CD14-positive monocyte (primary cell): ENCODE measurements around the gene DNM2. TPM values are rescaled to one million over a fixed set of nuclear protein-coding genes. Genes with fewer than 3 reads are reported as not detected.
A peak's percentile ranks its signal among the peaks of the same experiment; 100 is the strongest.

ENCODE experiments used
- DNase-seq, 3 donors: peaks; one replicate each; pipeline ENCODE4 v3.0.0-alpha.2; 2011 to 2022
- H2AFZ ChIP-seq: 2 replicates; pipeline ENCODE4 v1.6.0; 2012; ENCODE audit warnings: mild to moderate bottlenecking, low read depth, low read length, inconsistent platforms; ENCODE audit not compliant: insufficient read depth, poor library complexity, severe bottlenecking
- H3K27ac ChIP-seq, 2 donors: 1 replicate in 1 of 2; 2 replicates in 1 of 2; pipeline ENCODE4 v1.5.1; 2012 to 2013; ENCODE audit warnings: low read length in 2 of 2, control low read depth in 1 of 2, inconsistent platforms in 1 of 2, low read depth in 1 of 2, mild to moderate bottlenecking in 1 of 2
- H3K27me3 ChIP-seq, 2 donors: one replicate each; pipeline versions ENCODE4 v1.6.0 to v1.6.1; 2011 to 2013; ENCODE audit warnings: low read length in 2 of 2; ENCODE audit not compliant: control insufficient read depth in 2 of 2, insufficient read depth in 2 of 2
- H3K36me3 ChIP-seq, 2 donors: replicated peaks in 1 of 2; 1 replicate in 1 of 2; 2 replicates in 1 of 2; pipeline versions ENCODE4 v1.5.1 to v1.6.1; 2012 to 2013; ENCODE audit warnings: low read length in 2 of 2, control low read depth in 1 of 2, inconsistent platforms in 1 of 2, mild to moderate bottlenecking in 1 of 2; ENCODE audit not compliant: insufficient read depth in 2 of 2, control insufficient read depth in 1 of 2
- H3K4me1 ChIP-seq, 2 donors: 1 replicate in 1 of 2; 2 replicates in 1 of 2; pipeline versions ENCODE4 v1.5.1 to v1.6.1; 2012 to 2013; ENCODE audit warnings: low read length in 2 of 2, control low read depth in 1 of 2, inconsistent platforms in 1 of 2, mild to moderate bottlenecking in 1 of 2, moderate library complexity in 1 of 2; ENCODE audit not compliant: insufficient read depth in 2 of 2, control insufficient read depth in 1 of 2
- H3K4me2 ChIP-seq: replicated peaks from 2 replicates; pipeline ENCODE3; 2012; ENCODE audit warnings: low read length, moderate library complexity, mild to moderate bottlenecking; ENCODE audit not compliant: poor library complexity, severe bottlenecking; ENCODE audit errors: extremely low read depth
- H3K4me3 ChIP-seq, 3 experiments: fragments of 200-600 bp in 1 of 3; sonication (generic) in 1 of 3; replicated peaks in 1 of 3; 1 replicate in 2 of 3; 2 replicates in 1 of 3; pipeline ENCODE4 v1.5.1; 2011 to 2013; ENCODE audit warnings: low read length in 3 of 3, mild to moderate bottlenecking in 3 of 3, control low read depth in 2 of 3, low read depth in 2 of 3, inconsistent platforms in 1 of 3, moderate library complexity in 1 of 3
- H3K79me2 ChIP-seq: 2 replicates; pipeline ENCODE4 v1.6.0; 2012; ENCODE audit warnings: mild to moderate bottlenecking, control low read depth, inconsistent platforms, low read length, moderate library complexity; ENCODE audit not compliant: insufficient read depth
- H3K9ac ChIP-seq: 2 replicates; pipeline ENCODE4 v1.6.0; 2017; ENCODE audit warnings: low read length, mild to moderate bottlenecking; ENCODE audit not compliant: insufficient read depth, poor library complexity, severe bottlenecking
- H3K9me3 ChIP-seq, 2 donors: replicated peaks in 1 of 2; 1 replicate in 1 of 2; 2 replicates in 1 of 2; pipeline versions ENCODE4 v1.5.1 to v1.6.1; 2012 to 2013; ENCODE audit warnings: low read length in 2 of 2, control low read depth in 1 of 2; ENCODE audit not compliant: control insufficient read depth in 1 of 2, insufficient read depth in 1 of 2
- H4K20me1 ChIP-seq: 2 replicates; pipeline ENCODE4 v1.6.0; 2012; ENCODE audit warnings: mild to moderate bottlenecking, low read length, control low read depth, moderate library complexity; ENCODE audit not compliant: insufficient read depth
- H3K27ac Mint-ChIP-seq, 7 donors: one replicate each; pipeline ENCODE4 v1.8.0; 2020; ENCODE audit warnings: mild to moderate bottlenecking in 7 of 7, mixed read lengths in 7 of 7, moderate library complexity in 6 of 7, inconsistent platforms in 2 of 7
- H3K27me3 Mint-ChIP-seq, 3 donors: one replicate each; pipeline ENCODE4 v1.8.0; 2021 to 2022; ENCODE audit warnings: low read depth in 3 of 3, mild to moderate bottlenecking in 3 of 3, mixed read lengths in 3 of 3, moderate library complexity in 3 of 3, inconsistent platforms in 1 of 3
- H3K36me3 Mint-ChIP-seq, 2 donors: one replicate each; pipeline ENCODE4 v1.8.0; 2020; ENCODE audit warnings: mixed read lengths in 2 of 2, inconsistent platforms in 1 of 2, mild to moderate bottlenecking in 1 of 2
- H3K4me1 Mint-ChIP-seq: one replicate; pipeline ENCODE4 v1.8.0; 2020; ENCODE audit warnings: mild to moderate bottlenecking, mixed read lengths
- H3K4me3 Mint-ChIP-seq, 2 donors: one replicate each; pipeline ENCODE4 v1.8.0; 2020; ENCODE audit warnings: mild to moderate bottlenecking in 2 of 2, mixed read lengths in 2 of 2, moderate library complexity in 1 of 2
- H3K9me3 Mint-ChIP-seq, 7 donors: one replicate each; pipeline ENCODE4 v1.8.0; 2020 to 2022; ENCODE audit warnings: mixed read lengths in 7 of 7, mild to moderate bottlenecking in 6 of 7, moderate library complexity in 6 of 7, inconsistent platforms in 2 of 7
- CTCF ChIP-seq: fragments of 200-600 bp; IDR thresholded peaks from one replicate; pipeline ENCODE4 v1.8.0; 2022; ENCODE audit warnings: antibody characterized with exemption, mild to moderate bottlenecking
- WGBS: methylation state at CpG from one replicate; pipeline ENCODE4 v1.1.5; 2013; ENCODE audit warnings: missing lambda C conversion rate; ENCODE audit not compliant: insufficient coverage; 5-methylcytosine and 5-hydroxymethylcytosine counted together
- intact Hi-C, 2 donors: fragments of 100-400 bp; cut with micrococcal nuclease; formaldehyde crosslinking; loops; one replicate each; pipeline versions ENCODE4 v1.15.0 to v1.15.1; 2023
- polyA plus RNA-seq, 3 donors: library from polyadenylated mRNA; depleted of rRNA in 1 of 3; unstranded in 2 of 3; stranded (reverse) in 1 of 3; fragments of 300-500 nt in 2 of 3; fragments of >200 nt in 1 of 3; fragmentation: Illumina TruSeq in 2 of 3; gene quantifications; 1 replicate in 2 of 3; 2 replicates in 1 of 3; pipeline ENCODE4 v1.2.3, GENCODE V29; 2012 to 2021

Gene DNM2
- polyA plus RNA-seq, 3 donors = 53.0 to 186 (median 69.5) TPM

- 94% methylated on average over 2 of the region's 9 CpGs for WGBS
- H3K27ac ChIP-seq = peak overlapping the region in 1 of 2 donors; percentile 68
- TF ChIP-seq CTCF = no peak
- peaks cover 0 to 3% of the 10 kb centered on the region in 2 donors for H3K36me3 ChIP-seq
- no peak overlapping the region for H3K9ac ChIP-seq
- H3K27me3 ChIP-seq = no peaks in the 10 kb centered on the region
- no peak overlapping the region for H3K4me3 ChIP-seq
- Mint-ChIP-seq H3K4me1 (peaks cover 61% of the 10 kb centered on the region), H3K27me3 (peaks cover 0 to 1% (median 0%) of the 10 kb centered on the region in 3 donors), H3K27ac (peak overlapping the region; percentile 43 to 91 (median 80)), H3K9me3 (no peaks in the 10 kb centered on the region), H3K36me3 (peaks cover 12 to 32% of the 10 kb centered on the region in 2 donors), H3K4me3 (no peak overlapping the region)
- peaks cover 99% of the 10 kb centered on the region for H4K20me1 ChIP-seq
- no peak overlapping the region for H3K4me2 ChIP-seq
- H3K4me1 ChIP-seq = peaks cover 49 to 55% of the 10 kb centered on the region in 2 donors
- peaks cover 100% of the 10 kb centered on the region for H3K79me2 ChIP-seq
- no peak for DNase-seq
- intact Hi-C loops = no loop called here
- H3K9me3 ChIP-seq = no peaks in the 10 kb centered on the region
- no peak overlapping the region for H2AFZ ChIP-seq
Measured at GRCh38 chr19:10736916-10737551, 19.2 kb downstream of the DNM2 start.

- intact Hi-C loops = no loop called here
- Histone ChIP-seq H3K79me2 (peaks cover 100% of the 10 kb centered on the region), H3K27ac (peak overlapping the region; percentile 53 to 68), H3K27me3 (no peaks in the 10 kb centered on the region), H4K20me1 (peaks cover 99% of the 10 kb centered on the region), H3K36me3 (peaks cover 0 to 3% of the 10 kb centered on the region in 2 donors), H3K4me1 (peaks cover 51 to 57% of the 10 kb centered on the region in 2 donors), H3K9ac (no peak overlapping the region), H3K4me2 (no peak overlapping the region), H2AFZ (no peak overlapping the region), H3K4me3 (no peak overlapping the region), H3K9me3 (no peaks in the 10 kb centered on the region)
- peak in 1 of 3 donors; percentile 10 for DNase-seq
- H3K9me3 Mint-ChIP-seq = no peaks in the 10 kb centered on the region
- H3K27me3 Mint-ChIP-seq = peaks cover 0 to 1% (median 0%) of the 10 kb centered on the region in 3 donors
- H3K4me3 Mint-ChIP-seq = no peak overlapping the region
- 97% methylated on average over 4 of the region's 9 CpGs for WGBS
- H3K4me1 Mint-ChIP-seq = peaks cover 64% of the 10 kb centered on the region
- peaks cover 12 to 32% of the 10 kb centered on the region in 2 donors for H3K36me3 Mint-ChIP-seq
- H3K27ac Mint-ChIP-seq = peak overlapping the region; percentile 43 to 91 (median 80)
- no peak for TF ChIP-seq CTCF
Measured at GRCh38 chr19:10737722-10738121, 19.8 kb downstream of the DNM2 start.
